RPMI8226 (cell line): ENCODE results near the gene NUDT14.

ENCODE experiments used
- DNase-seq: peaks from one replicate; pipeline ENCODE4 v3.0.0-alpha.2; 2015

The NUDT14 gene

GRCh38 chr14:105180592-105181548, at the start of gene NUDT14:
Gene NUDT14 (minus strand): TSS chr14:105181312. CDS start chr14:105181209, 103 bp downstream.
- peak; percentile 79 for DNase-seq

GRCh38 chr14:105229099-105229655, 48.1 kb upstream of the NUDT14 start:
- no peak for DNase-seq

DNA sequence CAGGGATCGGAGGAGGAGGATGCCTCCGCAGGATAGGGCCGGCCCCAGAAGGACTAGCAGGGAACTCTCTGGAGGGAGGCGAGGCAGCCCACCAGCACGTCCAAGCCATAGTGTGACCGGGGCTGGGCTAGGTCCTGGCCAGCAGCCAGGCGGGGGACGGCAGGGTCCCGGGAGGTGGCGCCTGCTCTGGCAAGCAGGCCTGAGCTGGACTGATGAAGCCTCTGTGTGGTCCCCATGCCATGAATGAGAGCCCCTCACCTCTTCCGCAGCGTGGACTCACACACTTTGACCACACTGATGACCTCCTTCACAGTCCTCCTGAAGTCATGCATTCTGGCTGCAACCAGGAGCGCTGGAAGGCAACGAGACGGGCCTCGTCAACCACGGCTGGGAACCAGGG, 47.5 kb upstream of the NUDT14 start:
- DNase-seq = no peak

- DNase-seq = no peak
Observed at GRCh38 chr14:105227346-105227745, 46.2 kb upstream of the NUDT14 start.

- no peak for DNase-seq
Observed at GRCh38 chr14:105226198-105226597, 45.1 kb upstream of the NUDT14 start.

DNA sequence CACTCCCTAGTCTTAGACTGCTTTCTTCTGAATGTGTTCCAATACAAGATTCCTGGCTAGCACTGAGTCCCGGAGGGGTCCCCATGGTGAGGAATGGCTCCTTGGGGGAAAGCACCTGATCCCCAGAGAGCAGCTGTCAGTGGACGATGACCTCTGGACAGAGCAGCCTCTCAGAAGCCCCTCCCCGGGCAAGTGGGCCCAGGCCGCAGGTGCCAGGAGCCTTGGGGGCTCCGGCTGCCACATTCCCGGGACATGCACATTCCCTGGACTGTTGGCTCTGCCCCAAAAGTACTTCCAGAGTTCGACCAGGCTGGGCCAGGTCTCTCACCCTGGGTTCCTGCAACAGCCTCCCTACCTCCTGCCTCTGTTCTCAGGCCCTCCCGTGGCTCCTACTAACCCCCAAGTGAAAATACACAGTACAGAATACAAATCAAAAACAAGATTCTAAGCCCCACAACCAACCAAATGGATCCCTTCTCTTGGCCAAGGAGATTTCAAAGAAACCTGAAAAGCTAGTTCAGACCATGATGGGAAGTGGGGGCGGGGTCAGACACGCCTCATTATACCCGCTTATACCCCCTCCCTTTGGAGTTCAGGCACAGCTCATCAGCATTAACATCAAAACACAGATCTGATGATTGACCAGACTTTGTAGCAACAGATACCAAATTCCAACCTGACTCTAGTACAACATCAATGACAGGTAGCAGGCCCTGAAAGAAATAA, 43.9 kb upstream of the NUDT14 start:
- DNase-seq = no peak

DNA sequence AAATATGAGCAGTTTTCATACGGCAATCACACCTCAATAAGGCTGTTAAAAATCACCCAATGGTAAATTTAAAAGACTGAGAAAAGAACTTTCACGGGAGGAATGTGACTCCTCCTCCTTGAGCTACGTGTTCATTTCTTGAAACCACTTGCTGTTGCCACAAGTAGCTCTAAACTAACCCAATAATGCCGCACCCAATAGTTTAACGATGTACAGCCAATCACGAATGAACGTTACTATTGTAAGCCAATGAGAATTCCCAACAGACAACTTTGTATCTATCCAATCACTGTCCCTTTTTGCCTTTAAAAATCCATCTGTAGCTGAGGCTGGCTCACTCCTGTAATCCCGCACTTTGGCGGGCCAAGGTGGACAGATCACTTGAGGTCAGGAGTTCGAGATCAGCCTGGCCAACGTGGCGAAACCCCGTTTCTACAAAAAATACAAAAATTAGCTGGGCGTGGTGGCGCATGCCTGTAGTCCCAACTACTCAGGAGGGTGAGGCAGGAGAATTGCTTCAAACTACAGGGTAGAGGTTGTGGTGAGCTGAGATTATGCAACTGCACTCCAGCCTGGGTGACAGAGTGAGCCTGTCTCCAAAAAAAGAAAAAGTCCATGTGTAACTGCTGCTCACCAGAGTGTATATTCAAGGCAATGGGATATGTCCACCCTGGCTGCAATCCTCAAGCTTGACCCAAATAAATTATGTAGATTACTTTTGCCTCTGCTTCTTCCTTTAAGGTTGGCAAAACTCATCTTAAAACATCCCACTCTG, 42.8 kb upstream of the NUDT14 start:
- DNase-seq = no peak

DNA sequence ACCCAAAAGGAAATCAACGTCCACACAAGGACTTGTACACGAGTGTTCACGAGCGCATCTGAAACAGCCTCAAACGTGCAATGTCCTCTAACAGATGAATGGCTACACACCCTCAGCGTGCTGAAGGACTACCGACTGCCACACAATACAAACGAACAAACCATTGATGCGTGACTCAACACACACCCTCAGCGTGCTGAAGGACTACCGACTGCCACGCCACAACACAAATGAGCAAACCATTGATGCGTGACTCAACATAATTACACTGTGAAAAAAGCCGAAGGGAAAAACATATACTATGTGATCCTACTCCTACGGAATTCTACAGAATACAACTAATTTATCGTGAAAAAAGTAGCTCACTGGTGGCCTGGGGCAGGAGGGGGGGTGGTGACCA, 42.1 kb upstream of the NUDT14 start:
- no peak for DNase-seq

DNA sequence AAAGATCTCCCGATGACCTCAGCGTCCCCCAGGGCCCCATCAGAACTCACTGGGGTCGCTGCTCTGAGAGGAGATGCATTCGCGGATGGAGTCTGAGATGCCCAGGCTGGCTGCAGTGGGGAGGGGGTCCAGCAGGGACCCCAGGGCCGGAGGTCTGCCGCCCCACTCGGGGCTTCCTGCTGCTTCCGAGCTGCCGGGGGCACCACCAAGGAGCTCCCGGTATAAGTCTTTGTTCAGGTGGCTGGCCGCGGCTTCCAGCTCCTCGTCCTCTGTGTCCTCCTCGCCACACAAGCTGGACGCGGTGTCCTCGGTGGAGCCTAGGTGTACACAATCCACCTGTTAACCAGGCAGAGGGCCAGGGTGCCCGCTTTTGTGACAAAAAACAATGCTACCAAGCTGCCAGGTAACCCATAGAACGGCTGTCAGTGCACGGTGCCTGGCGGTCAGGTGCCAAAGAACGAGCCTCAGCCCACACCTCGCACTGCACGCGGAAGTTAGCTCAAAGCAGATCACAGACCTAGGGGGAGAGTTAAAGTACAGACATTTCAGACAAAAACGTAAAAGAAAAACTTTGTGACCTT, 40.6 kb upstream of the NUDT14 start:
- DNase-seq = no peak

DNA sequence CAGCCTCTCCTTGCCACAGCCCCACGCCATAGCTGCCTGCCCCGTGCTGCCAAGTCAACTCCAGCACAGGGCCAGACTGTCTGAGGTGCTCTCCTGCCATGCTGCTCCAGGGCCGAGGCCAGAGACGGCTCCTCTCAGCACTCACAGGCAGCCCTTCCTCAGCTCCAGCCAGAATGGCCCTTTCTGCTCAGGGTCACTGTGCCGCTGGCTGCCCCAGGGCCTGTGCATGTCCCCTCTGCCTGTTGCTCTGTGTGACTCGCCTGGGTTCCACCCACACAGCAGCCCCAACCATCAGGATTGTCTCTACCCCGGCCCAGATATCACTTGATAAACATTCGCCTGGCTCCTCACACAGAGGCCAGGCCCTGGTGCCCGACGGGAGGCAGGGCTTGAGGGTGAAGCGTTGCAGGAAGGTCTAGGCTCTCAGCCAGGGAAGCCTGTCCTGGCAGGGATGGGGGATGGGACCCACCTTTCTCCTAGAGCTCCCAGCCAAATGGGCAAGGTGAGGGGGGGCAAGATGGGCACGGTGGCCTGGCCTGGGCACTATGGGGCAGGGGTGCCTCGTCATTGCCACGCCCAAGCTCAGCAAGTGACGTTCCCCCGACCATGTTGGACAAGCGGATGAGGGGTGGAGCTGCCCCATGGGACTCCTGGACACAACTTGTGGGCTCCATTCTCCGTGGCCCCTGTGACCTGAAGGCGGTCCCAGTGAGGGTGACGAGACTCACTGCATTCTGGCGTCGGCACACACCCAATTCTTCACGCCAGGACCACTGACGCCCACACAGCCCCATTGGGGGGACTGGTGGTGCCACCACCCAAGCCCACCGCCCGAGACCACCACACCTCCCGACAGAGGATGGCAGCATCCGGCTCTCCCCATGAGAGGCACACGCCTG, 39.8 kb upstream of the NUDT14 start:
- no peak for DNase-seq

DNA sequence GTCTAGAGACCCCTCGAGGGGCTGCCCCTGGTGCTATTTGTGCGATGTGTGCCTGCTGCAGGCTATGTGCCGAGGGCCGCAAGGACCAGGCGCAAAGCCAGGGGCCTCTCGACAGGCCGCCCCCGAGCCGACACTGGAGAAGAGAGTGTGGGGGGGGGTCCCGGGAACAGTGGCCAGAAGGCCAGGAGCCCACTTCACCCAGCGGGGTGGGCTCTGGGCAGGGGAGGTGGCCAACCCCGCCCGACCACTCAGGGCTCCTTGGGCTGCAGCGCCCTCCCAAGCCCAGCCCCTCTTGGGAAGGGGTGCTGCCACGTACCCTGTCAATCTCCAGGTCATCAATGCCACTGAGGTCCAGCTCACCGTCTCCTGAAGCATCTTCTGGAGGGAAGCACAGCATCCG, 38.6 kb upstream of the NUDT14 start:
- DNase-seq = no peak

- no peak for DNase-seq
Observed at GRCh38 chr14:105219043-105219612, 38.0 kb upstream of the NUDT14 start.

DNA sequence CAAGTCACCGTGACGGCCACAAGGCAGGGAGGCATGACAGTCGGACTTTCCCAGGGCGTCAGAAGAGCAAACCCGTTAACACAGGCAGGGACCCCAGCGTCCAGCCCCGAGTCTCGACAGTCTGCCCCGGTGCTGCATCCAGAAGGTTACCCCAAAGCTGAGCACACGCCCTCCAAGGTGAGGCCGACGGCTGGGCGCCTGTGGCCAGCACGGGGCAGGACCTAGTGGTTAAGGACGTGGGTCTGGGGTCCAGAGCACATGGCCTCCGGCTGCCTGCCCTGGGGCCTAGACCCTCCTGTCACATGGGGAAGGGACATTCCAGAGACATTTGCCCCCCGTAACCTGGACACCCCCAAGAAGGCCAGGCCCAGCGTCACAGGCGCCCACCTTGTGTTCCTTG, 37.5 kb upstream of the NUDT14 start:
- DNase-seq = no peak

GRCh38 chr14:105217774-105218173, 36.7 kb upstream of the NUDT14 start:
- no peak for DNase-seq

- DNase-seq = no peak
Observed at GRCh38 chr14:105216490-105217247, 35.6 kb upstream of the NUDT14 start.

GRCh38 chr14:105215602-105216001, 34.5 kb upstream of the NUDT14 start:
- no peak for DNase-seq

DNA sequence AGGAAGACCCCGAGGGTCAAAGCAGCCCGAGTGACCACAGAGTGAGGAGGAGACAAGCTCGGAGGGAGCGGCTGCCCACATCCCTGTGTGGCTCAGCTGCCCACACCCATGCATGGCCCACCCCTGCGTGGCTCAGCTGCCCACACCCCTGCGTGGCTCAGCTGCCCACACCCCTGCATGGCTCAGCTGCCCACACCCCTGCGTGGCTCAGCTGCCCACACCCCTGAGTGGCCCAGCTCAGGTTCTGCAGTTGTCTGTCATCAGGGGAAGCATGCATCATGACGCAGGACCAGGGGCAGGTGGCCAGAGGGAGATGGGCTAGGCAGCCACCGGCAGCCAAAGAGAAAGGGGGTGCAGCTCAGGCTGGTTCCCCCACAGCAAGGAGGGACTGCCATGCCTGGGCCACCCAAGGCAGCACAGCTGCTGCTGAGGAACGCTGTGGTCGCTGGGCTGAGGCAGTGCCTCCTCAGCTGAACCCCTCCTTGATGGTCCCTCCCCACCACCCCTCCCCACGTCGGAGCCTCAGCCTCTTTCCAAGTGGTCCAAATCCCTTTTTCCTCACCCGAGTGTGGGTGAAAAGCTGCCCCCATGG, 33.3 kb upstream of the NUDT14 start:
- DNase-seq = no peak

DNA sequence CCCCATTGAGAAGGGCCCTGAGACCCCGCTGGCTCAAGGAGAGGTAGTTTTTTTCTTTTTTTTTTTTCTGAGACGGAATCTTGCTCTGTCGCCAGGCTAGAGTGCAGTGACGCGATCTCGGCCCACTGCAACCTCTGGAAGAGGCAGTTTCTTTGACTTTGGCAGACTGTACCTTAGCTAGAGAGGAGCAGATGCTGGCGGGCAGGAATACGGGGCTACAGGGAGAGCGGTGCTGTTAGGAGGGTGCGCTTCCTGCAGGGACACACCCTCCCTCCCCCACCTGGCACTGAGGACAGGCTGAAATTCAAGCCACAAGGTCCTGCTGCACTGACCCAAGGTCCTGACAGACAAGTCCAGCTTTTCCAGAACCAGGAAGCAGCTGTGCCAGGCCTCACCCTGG, 32.2 kb upstream of the NUDT14 start:
- DNase-seq = no peak

- DNase-seq = no peak
Observed at GRCh38 chr14:105212541-105213300, 31.6 kb upstream of the NUDT14 start.
